Tongue (tissue), 2 donors: Measurements from ENCODE around the gene PEAK3. TPM values are rescaled to one million over a fixed set of nuclear protein-coding genes. Genes with fewer than 3 reads are reported as not detected.

ENCODE experiments used
- DNase-seq: peaks from one replicate; pipeline ENCODE4 v3.0.0-alpha.2; 2015
- total RNA-seq: library from RNA; depleted of rRNA; stranded (reverse); fragments of >200 nt; gene quantifications from one replicate; pipeline ENCODE4 v1.2.3, GENCODE V29; 2014

PEAK3 gene
- total RNA-seq: not detected

DNA sequence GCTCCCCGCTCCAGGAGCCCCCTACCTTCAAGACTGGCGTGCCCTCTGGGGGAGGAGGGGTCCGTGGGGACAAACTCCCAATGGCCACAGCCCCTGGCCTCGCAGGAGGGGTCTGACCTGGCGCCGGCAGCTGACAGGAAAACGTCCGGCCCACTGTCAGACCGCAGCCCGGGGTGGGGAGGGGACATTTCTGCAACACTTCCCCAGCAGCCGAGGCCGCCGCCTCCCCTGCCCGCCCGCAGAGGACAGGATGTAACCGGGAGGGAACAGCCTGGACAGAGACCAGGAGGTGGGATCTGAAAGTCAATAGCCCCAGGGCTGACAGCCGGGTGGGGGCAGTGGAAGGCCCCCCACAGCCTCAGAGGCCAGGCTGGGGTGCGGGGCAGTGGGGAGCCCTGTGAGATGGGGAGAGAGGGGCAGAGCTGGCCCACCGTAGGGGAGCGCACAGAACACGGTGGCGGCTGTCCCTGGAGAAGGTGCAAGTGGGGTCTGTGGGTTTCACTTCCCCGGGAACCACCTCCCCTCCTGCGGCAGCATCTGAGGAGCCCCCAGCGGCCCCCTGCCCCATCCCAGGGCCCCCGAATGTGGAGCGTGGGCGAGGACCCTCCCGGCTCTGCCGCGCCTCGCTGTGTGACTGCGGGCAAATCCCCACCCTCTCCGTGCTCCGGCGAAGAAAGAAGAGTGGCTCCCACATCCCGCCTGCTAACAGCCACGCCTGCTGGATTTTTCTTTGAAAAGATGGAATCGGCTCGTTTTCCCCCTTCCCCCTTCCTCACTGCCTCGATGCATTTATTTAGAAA is at the start of gene PEAK3:
Gene PEAK3, minus strand, starts transcription at position 114 of the 800 bp plus-strand sequence. CDS start 1,244 bp downstream, outside the sequence.
- DNase-seq: peak; percentile 60

GRCh38 chr19:2330632-2331284 is 48.8 kb upstream of the PEAK3 start:
- no peak for DNase-seq

- no peak for DNase-seq
Observed at GRCh38 chr19:2330255-2330631, 48.3 kb upstream of the PEAK3 start.

DNA sequence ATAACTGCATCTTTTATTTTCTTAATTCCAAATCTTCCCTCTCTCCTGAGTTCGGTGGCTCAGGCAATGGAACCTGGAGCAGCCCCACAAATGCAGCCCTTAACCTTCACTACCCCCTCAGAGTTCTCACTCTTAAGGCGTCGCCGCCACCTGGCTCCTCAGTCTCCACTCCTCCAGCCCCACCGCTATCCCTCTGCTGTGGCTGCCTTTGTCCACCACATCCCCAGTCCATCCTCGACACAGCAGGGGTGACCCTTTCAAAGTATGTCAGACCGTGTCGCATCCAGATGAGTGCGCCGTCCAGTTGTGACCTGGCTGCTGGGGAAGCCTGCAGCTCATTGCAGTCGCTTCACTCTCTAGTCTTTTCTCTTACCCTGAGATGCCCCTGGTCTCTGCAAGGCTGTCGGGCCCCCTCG is 47.5 kb upstream of the PEAK3 start:
- DNase-seq: no peak

GRCh38 chr19:2329149-2329478 is 47.1 kb upstream of the PEAK3 start:
- no peak for DNase-seq

GRCh38 chr19:2328401-2329148 is 46.6 kb upstream of the PEAK3 start, which contains the start of the genes LSM7 and SPPL2B:
Gene LSM7, minus strand, starts transcription at chr19:2328586. Its CDS starts 20 bp downstream, at chr19:2328566.
Gene SPPL2B, plus strand, starts transcription at chr19:2328684. Its CDS starts 26 bp downstream, at chr19:2328710.
- peak; percentile 97 for DNase-seq

GRCh38 chr19:2327773-2328400 is 45.9 kb upstream of the PEAK3 start:
- DNase-seq: peak; percentile 46

DNA sequence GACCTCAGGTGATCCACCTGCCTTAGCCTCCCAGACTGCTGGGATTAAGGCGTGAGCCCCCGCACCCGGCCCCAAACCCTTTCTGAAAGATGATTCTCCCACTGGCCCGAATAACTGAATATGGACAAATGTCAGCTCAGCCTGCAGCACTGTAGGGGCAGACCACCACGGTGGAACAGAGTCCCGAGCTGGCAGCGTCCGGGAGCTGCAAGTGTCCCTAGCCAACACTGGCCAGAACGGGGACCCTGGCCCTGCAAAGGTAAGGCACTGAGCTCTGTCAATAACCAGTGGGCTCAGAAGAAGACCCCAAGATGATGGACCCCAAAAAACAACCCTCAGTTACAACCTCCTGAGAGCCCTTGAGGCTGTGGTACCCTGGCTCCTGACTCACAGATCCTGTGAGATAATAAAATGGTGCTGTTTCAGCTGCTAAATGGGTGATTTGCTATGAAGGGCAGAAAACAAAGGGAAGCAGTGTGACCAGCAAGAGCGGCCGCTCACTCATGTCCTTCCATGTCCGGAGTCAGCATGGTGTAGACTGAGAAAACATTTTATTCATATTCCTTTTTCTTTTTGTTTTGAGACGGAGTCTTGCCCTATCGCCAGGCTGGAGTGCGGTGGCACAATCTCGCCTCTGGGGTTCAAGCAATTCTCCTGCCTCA is 44.9 kb upstream of the PEAK3 start:
- no peak for DNase-seq

- no peak for DNase-seq
Observed at GRCh38 chr19:2325281-2326046, 43.5 kb upstream of the PEAK3 start.

- no peak for DNase-seq
Observed at GRCh38 chr19:2324220-2324948, 42.4 kb upstream of the PEAK3 start.

DNA sequence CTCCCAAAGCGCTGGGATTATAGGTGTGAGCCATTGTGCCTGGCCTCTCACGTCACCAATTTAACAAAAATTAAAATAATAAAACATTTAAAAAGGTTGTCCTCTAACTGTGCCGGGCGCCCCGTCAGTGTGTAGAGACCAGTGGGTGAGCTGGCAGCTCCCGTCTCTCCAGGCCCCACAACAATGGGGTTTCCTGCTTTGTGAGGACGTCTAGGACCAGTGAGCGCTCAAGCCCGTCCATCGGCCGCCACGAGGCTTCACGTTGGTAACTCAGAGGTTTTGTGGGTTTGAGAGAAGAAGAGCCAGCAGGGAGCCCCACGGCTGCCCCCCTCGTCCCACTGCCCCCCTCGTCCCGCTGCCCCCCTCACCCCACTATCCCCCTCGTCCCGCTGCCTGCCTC is 41.7 kb upstream of the PEAK3 start:
- no peak for DNase-seq

DNA sequence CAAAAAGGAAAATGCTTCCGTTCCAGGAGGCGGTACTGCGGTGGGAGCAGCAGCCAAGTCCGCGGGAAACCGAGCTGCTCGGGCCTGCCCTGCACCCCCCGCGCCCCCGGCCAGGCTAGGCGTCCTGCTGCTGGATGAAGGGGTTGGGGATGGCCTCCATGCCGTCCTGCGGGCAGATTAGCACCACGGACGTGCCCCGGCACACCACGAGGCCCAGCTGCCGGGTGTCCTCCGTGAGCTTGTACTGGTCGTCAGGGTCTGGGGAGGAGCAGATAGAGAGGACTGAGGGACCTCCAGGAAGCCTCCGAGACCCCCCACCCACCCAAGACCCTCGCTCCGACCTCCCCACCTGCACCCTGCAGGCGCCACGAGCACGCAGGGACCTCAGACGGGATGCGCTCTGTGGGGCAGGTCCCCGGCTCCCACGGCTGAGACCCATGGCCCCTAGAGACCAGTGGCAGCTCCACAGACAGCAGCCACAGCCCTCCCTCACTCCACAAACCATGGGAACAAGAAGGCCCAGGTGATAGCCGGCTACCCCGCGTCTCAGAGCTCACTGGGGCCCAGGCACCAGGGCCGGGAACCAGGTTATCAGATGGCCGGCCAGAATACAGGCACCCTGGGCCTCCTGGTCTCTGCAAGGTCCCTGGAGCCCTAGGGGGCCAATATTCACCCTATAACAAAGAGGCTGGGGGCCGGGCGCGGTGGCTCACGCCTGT is 39.7 kb upstream of the PEAK3 start:
- no peak for DNase-seq

- DNase-seq: no peak
Observed at GRCh38 chr19:2320939-2321338, 39.0 kb upstream of the PEAK3 start.

GRCh38 chr19:2320049-2320448 is 38.1 kb upstream of the PEAK3 start:
- no peak for DNase-seq

DNA sequence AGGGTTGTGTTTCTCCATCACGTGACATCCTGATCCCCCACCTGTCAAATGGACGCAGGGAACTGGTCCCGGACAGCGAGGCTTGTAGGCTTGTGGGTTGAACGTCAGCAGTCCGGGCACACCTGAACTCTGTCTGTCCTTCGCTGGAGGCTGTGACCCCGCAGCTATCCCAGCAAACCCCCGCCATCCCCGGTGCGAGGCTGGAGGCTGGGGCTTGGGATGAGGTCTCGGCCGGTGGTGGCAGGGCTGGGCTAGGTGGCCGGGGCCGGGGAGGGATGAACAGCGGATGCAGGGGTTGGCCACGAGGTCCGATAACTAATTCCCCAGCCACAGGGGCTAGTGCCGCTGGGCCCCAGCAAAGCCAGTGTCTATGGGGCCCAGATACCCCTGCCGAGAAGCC is 37.6 kb upstream of the PEAK3 start:
- DNase-seq: no peak

- DNase-seq: no peak
Observed at GRCh38 chr19:2318923-2319322, 36.9 kb upstream of the PEAK3 start.

GRCh38 chr19:2317756-2318155 is 35.8 kb upstream of the PEAK3 start:
- no peak for DNase-seq

DNA sequence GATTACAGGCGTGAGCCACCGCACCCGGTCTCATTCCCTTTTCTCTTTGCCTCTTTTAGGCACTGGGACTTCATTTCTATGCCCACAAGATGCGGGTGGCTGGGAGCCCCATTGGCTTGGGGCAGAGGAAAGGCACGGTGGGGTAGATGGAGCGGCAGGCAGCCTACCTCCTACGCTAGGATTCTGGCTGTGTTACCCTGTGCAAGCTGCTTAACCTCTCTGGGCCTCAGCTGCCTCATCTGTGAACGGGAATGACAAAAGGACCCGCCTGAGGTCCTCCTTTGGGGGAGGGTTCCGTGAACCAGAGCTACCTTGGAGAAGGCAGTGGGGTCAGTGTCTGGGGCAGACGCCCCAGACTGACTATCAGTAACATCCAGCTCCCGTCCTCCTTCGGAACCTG is 35.3 kb upstream of the PEAK3 start:
- DNase-seq: no peak

GRCh38 chr19:2315818-2316353 is 33.9 kb upstream of the PEAK3 start:
- peak; percentile 69 for DNase-seq
